Glutamatergic neuron (in vitro differentiated cells): ENCODE data around the gene DFFA. TPM values are rescaled to one million over a fixed set of nuclear protein-coding genes. Genes with fewer than 3 reads are reported as not detected.
A peak's percentile ranks its signal among the peaks of the same experiment; 100 is the strongest.

Source experiments
- DNase-seq: peaks from one replicate; pipeline ENCODE4 v3.0.0; 2022
- H3K27ac Mint-ChIP-seq: one replicate; pipeline ENCODE4 v1.8.0; 2020; ENCODE audit warnings: mild to moderate bottlenecking, mixed read lengths, inconsistent platforms; ENCODE audit not compliant: unreplicated experiment
- H3K27me3 Mint-ChIP-seq: one replicate; pipeline ENCODE4 v1.8.0; 2020; ENCODE audit warnings: mild to moderate bottlenecking, moderate library complexity, mixed read lengths, inconsistent platforms; ENCODE audit not compliant: unreplicated experiment
- H3K36me3 Mint-ChIP-seq: one replicate; pipeline ENCODE4 v1.8.0; 2020; ENCODE audit warnings: mild to moderate bottlenecking, mixed read lengths, inconsistent platforms; ENCODE audit not compliant: unreplicated experiment
- H3K4me1 Mint-ChIP-seq: one replicate; pipeline ENCODE4 v1.8.0; 2020; ENCODE audit warnings: mild to moderate bottlenecking, low read depth, mixed read lengths, inconsistent platforms; ENCODE audit not compliant: unreplicated experiment
- H3K4me3 Mint-ChIP-seq: one replicate; pipeline ENCODE4 v1.8.0; 2020; ENCODE audit warnings: mild to moderate bottlenecking, mixed read lengths, inconsistent platforms; ENCODE audit not compliant: unreplicated experiment
- H3K9me3 Mint-ChIP-seq: one replicate; pipeline ENCODE4 v1.8.0; 2020; ENCODE audit warnings: mild to moderate bottlenecking, moderate library complexity, mixed read lengths, inconsistent platforms; ENCODE audit not compliant: unreplicated experiment
- total RNA-seq: library from RNA; stranded (reverse); fragmentation: NEBNext Ultra II Directional; extraction: Animal tissue kit (Norgen Biotek cat#: 25700); gene quantifications from one replicate; pipeline ENCODE4 v1.2.1, GENCODE V29; 2021; ENCODE audit not compliant: unreplicated experiment
- TF ChIP-seq, protein P1 (sequence below): fragments of 200-600 bp; sonication (generic); IDR thresholded peaks from one replicate; pipeline ENCODE4 v1.5.0; 2021; ENCODE audit not compliant: partially characterized antibody, unreplicated experiment

DFFA gene
- total RNA-seq, 1 donor from 2014 or later, result 38.0 TPM

DNA sequence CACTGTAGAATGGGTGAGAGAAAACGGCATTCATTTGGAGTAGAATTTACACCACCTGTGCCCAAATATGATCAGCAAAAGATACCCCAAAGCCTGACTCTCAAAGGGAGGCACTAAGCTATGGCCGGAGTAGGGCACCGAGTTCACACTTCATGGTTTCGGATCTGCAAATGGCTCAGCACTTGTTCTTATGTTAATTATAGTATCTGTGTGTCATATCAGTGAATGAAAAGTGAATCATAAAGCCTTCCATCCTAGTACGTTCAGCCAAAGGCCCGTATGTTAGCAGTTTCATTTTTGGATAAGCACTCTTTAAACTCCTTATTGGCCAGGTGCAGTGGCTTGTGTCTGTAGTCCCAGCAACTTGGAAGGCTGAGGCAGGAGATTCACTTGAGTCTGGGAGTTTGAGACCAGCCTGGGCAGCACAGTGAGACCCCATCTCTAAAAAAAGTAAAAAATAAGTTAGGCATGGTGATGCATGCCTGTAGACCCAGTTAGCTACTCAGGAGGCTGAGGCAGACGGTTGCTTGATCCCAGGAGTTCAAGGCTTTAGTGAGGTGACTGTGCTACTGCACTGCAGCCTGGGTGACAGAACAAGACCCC is 27.4 kb downstream of the DFFA start:
- TF ChIP-seq, protein P1, sequence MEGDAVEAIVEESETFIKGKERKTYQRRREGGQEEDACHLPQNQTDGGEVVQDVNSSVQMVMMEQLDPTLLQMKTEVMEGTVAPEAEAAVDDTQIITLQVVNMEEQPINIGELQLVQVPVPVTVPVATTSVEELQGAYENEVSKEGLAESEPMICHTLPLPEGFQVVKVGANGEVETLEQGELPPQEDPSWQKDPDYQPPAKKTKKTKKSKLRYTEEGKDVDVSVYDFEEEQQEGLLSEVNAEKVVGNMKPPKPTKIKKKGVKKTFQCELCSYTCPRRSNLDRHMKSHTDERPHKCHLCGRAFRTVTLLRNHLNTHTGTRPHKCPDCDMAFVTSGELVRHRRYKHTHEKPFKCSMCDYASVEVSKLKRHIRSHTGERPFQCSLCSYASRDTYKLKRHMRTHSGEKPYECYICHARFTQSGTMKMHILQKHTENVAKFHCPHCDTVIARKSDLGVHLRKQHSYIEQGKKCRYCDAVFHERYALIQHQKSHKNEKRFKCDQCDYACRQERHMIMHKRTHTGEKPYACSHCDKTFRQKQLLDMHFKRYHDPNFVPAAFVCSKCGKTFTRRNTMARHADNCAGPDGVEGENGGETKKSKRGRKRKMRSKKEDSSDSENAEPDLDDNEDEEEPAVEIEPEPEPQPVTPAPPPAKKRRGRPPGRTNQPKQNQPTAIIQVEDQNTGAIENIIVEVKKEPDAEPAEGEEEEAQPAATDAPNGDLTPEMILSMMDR, result no peak
- Mint-ChIP-seq H3K4me1 (peaks cover 8% of the 10 kb centered on the region), H3K27me3 (no peaks in the 10 kb centered on the region), H3K27ac (no peak overlapping the region), H3K9me3 (no peaks in the 10 kb centered on the region), H3K4me3 (no peak overlapping the region), H3K36me3 (no peaks in the 10 kb centered on the region)
- no peak for DNase-seq

- no peak overlapping the region for H3K27ac Mint-ChIP-seq
- no peaks in the 10 kb centered on the region for H3K9me3 Mint-ChIP-seq
- TF ChIP-seq, protein P1, result no peak
- H3K4me3 Mint-ChIP-seq, result no peak overlapping the region
- H3K27me3 Mint-ChIP-seq, result no peaks in the 10 kb centered on the region
- H3K36me3 Mint-ChIP-seq, result no peaks in the 10 kb centered on the region
- H3K4me1 Mint-ChIP-seq, result peaks cover 5% of the 10 kb centered on the region
- DNase-seq, result no peak
Observed at GRCh38 chr1:10444248-10444647, 28.1 kb downstream of the DFFA start.

DNA sequence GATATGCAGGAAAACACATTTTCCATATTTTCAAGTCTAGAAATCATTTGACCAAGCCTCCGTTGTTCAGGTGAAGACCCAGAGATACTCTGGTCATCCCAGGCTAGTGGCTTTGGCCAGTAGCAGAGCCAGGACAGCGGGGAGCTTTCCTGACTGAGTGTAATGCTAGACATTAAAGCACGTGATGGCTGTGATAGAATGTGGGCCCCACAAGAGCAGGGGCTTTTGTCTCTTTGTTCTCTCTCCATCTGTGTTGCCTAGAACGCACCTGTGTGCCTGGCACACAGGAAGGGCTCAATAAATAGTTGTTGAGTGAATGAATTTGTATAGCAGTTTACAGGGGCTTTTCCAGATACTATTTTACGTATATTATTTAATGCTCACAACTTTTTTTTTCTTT is 31.5 kb downstream of the DFFA start:
- no peaks in the 10 kb centered on the region for H3K36me3 Mint-ChIP-seq
- DNase-seq, result no peak
- no peak overlapping the region for H3K4me3 Mint-ChIP-seq
- H3K9me3 Mint-ChIP-seq, result no peaks in the 10 kb centered on the region
- TF ChIP-seq, protein P1, result no peak
- H3K4me1 Mint-ChIP-seq, result peaks cover 5% of the 10 kb centered on the region
- H3K27ac Mint-ChIP-seq, result peak overlapping the region; percentile 20
- no peaks in the 10 kb centered on the region for H3K27me3 Mint-ChIP-seq

- TF ChIP-seq, protein P1, result no peak
- no peaks in the 10 kb centered on the region for H3K36me3 Mint-ChIP-seq
- no peak for DNase-seq
- H3K9me3 Mint-ChIP-seq, result no peaks in the 10 kb centered on the region
- H3K27me3 Mint-ChIP-seq, result no peaks in the 10 kb centered on the region
- H3K4me3 Mint-ChIP-seq, result no peak overlapping the region
- no peak overlapping the region for H3K27ac Mint-ChIP-seq
- peaks cover 5% of the 10 kb centered on the region for H3K4me1 Mint-ChIP-seq
Observed at GRCh38 chr1:10440305-10440704, 32.0 kb downstream of the DFFA start.

- H3K4me1 Mint-ChIP-seq, result peaks cover 5% of the 10 kb centered on the region
- H3K9me3 Mint-ChIP-seq, result no peaks in the 10 kb centered on the region
- no peak overlapping the region for H3K27ac Mint-ChIP-seq
- H3K4me3 Mint-ChIP-seq, result no peak overlapping the region
- H3K36me3 Mint-ChIP-seq, result no peaks in the 10 kb centered on the region
- TF ChIP-seq, protein P1, result no peak
- no peaks in the 10 kb centered on the region for H3K27me3 Mint-ChIP-seq
- DNase-seq, result no peak
Observed at GRCh38 chr1:10438677-10439163, 33.6 kb downstream of the DFFA start.
